IPS DF 6.9 (cell line): ENCODE results near the gene LRRK1.

ENCODE experiments used
- DNase-seq: peaks from one replicate; pipeline ENCODE4 v3.0.0-alpha.2; 2013; ENCODE audit warnings: low read depth, low spot score
- H3K27ac ChIP-seq: one replicate; pipeline ENCODE4 v1.5.1; 2013; ENCODE audit warnings: low read length, control low read depth
- H3K27me3 ChIP-seq: 2 replicates; pipeline ENCODE4 v1.6.1; 2013; ENCODE audit warnings: mild to moderate bottlenecking, low read length; ENCODE audit not compliant: control insufficient read depth, insufficient read depth
- H3K36me3 ChIP-seq: 2 replicates; pipeline ENCODE4 v1.6.1; 2013; ENCODE audit warnings: low read length; ENCODE audit not compliant: control insufficient read depth, insufficient read depth
- H3K4me1 ChIP-seq: 2 replicates; pipeline ENCODE4 v1.6.1; 2013; ENCODE audit warnings: low read length; ENCODE audit not compliant: control insufficient read depth, insufficient read depth
- H3K4me3 ChIP-seq: 2 replicates; pipeline ENCODE4 v1.5.1; 2013; ENCODE audit warnings: mild to moderate bottlenecking, low read length
- H3K9me3 ChIP-seq: 2 replicates; pipeline ENCODE4 v1.6.1; 2013; ENCODE audit warnings: low read length, inconsistent platforms; ENCODE audit not compliant: control insufficient read depth, insufficient read depth
- WGBS: extraction: QIAGEN DNeasy Blood & Tissue Kit; methylation state at CpG from one replicate; pipeline ENCODE4 v1.1.7; 2013; ENCODE audit warnings: mixed read lengths, missing lambda C conversion rate; ENCODE audit not compliant: insufficient read length, insufficient coverage; 5-methylcytosine and 5-hydroxymethylcytosine counted together

LRRK1 gene

GRCh38 chr15:101049856-101050622 lies 130.9 kb downstream of the LRRK1 start:
- Histone ChIP-seq H3K36me3 (no peaks in the 10 kb centered on the region), H3K27me3 (no peaks in the 10 kb centered on the region), H3K4me3 (no peak overlapping the region), H3K27ac (no peak overlapping the region), H3K4me1 (peaks cover 5% of the 10 kb centered on the region), H3K9me3 (no peaks in the 10 kb centered on the region)
- WGBS, result no CpG with 5 or more reads among the region's 22 CpGs
- no peak for DNase-seq

DNA sequence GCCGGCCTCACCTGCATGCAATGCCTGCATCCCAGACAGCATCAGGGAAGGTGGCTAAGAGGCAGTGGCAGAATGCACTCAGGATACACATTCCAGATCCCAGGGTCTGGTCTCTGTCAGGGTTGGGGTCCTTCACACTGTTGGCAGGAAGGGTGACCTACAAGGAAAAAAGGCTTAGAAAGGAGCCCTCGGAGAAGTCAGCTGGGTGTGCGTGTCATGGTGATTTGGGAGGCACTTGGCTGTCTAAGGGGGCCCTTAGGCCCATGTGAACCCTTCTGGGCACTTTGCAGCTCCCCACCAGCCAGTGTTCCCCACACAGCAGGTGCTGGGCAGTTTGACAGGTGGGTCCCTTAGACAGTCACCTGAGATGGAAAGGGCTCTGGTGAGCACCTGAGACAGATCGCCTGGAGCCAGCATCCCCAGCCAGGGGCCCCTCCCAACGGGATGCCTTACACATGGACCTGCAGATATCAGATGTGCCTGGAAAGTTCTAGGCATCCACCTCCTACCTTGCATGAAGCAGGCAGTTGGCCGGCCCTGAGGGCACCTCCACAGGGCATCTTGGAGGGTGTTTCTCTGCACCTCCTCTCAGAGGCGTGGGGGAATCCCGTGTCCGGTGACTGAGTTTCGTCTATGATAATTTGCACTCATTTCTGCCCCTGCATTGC lies 131.6 kb downstream of the LRRK1 start:
- Histone ChIP-seq H3K36me3 (no peaks in the 10 kb centered on the region), H3K4me1 (peaks cover 5% of the 10 kb centered on the region), H3K4me3 (no peak overlapping the region), H3K9me3 (no peaks in the 10 kb centered on the region), H3K27ac (no peak overlapping the region), H3K27me3 (no peaks in the 10 kb centered on the region)
- DNase-seq, result no peak
- WGBS, result no CpG with 5 or more reads among the region's 10 CpGs

GRCh38 chr15:101051291-101052030 lies 132.3 kb downstream of the LRRK1 start:
- no CpG with 5 or more reads among the region's 28 CpGs for WGBS
- DNase-seq, result no peak
- Histone ChIP-seq H3K27ac (no peak overlapping the region), H3K36me3 (no peaks in the 10 kb centered on the region), H3K9me3 (no peaks in the 10 kb centered on the region), H3K4me1 (peaks cover 5% of the 10 kb centered on the region), H3K27me3 (no peaks in the 10 kb centered on the region), H3K4me3 (no peak overlapping the region)

GRCh38 chr15:101052031-101052620 lies 133.0 kb downstream of the LRRK1 start:
- Histone ChIP-seq H3K27ac (no peak overlapping the region), H3K4me3 (no peak overlapping the region), H3K36me3 (no peaks in the 10 kb centered on the region), H3K9me3 (no peaks in the 10 kb centered on the region), H3K4me1 (peaks cover 4% of the 10 kb centered on the region), H3K27me3 (no peaks in the 10 kb centered on the region)
- no peak for DNase-seq
- no CpG with 5 or more reads among the region's 13 CpGs for WGBS

- Histone ChIP-seq H3K27me3 (no peaks in the 10 kb centered on the region), H3K4me3 (no peak overlapping the region), H3K36me3 (no peaks in the 10 kb centered on the region), H3K4me1 (peaks cover 2% of the 10 kb centered on the region; the same call in 1 of the 2 replicates), H3K27ac (no peak overlapping the region), H3K9me3 (no peaks in the 10 kb centered on the region)
- WGBS, result no CpG with 5 or more reads among the region's 20 CpGs
- DNase-seq, result no peak
Observed at GRCh38 chr15:101052681-101053121, 133.5 kb downstream of the LRRK1 start.

GRCh38 chr15:101053261-101053660 lies 134.1 kb downstream of the LRRK1 start:
- no peak overlapping the region for H3K4me3 ChIP-seq
- no peaks in the 10 kb centered on the region for H3K9me3 ChIP-seq
- no peaks in the 10 kb centered on the region for H3K27me3 ChIP-seq
- no peaks in the 10 kb centered on the region for H3K36me3 ChIP-seq
- no CpG with 5 or more reads among the region's 34 CpGs for WGBS
- H3K4me1 ChIP-seq, result peaks cover 2% of the 10 kb centered on the region; the same call in 1 of the 2 replicates
- no peak for DNase-seq
- H3K27ac ChIP-seq, result no peak overlapping the region

- DNase-seq, result no peak
- H3K4me3 ChIP-seq, result no peak overlapping the region
- no peaks in the 10 kb centered on the region for H3K36me3 ChIP-seq
- WGBS, result no CpG with 5 or more reads among the region's 9 CpGs
- H3K9me3 ChIP-seq, result no peaks in the 10 kb centered on the region
- no peaks in the 10 kb centered on the region for H3K27me3 ChIP-seq
- no peak overlapping the region for H3K27ac ChIP-seq
- no peaks in the 10 kb centered on the region; the same call in 1 of the 2 replicates for H3K4me1 ChIP-seq
Observed at GRCh38 chr15:101054116-101054515, 135.0 kb downstream of the LRRK1 start.

GRCh38 chr15:101054991-101055390 lies 135.8 kb downstream of the LRRK1 start:
- H3K27ac ChIP-seq, result no peak overlapping the region
- WGBS, result no CpG with 5 or more reads among the region's 12 CpGs
- H3K4me3 ChIP-seq, result no peak overlapping the region
- H3K36me3 ChIP-seq, result no peaks in the 10 kb centered on the region
- no peak for DNase-seq
- no peaks in the 10 kb centered on the region for H3K9me3 ChIP-seq
- H3K4me1 ChIP-seq, result no peaks in the 10 kb centered on the region; the same call in 1 of the 2 replicates
- no peaks in the 10 kb centered on the region for H3K27me3 ChIP-seq

DNA sequence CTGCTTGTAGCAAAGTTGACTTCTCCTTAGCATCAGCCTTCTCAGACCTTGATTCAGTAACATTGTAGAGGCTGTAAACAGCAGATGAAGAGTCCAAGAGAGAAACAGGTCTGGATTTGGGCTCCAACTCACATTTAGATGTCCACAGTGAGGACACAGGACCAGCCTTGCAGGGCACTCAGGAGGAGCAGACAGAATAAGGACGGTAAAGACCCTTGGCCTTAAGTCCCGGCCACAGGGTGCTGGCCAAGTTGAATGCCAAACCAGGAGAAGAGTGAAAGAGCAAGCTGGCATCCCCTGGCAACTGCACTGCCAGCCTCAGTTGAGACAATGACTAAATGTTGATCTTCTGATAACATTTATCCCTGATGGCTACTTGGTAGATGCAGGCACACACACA lies 136.3 kb downstream of the LRRK1 start:
- no peaks in the 10 kb centered on the region for H3K36me3 ChIP-seq

More for the DNA sequence above, 136.3 kb downstream of the LRRK1 start:
- DNase-seq, result no peak
- no peak overlapping the region for H3K27ac ChIP-seq
- no peak overlapping the region for H3K4me3 ChIP-seq
- H3K27me3 ChIP-seq, result no peaks in the 10 kb centered on the region
- H3K4me1 ChIP-seq, result no peaks in the 10 kb centered on the region; the same call in 1 of the 2 replicates
- H3K9me3 ChIP-seq, result no peaks in the 10 kb centered on the region
- WGBS, result no CpG with 5 or more reads among the region's 2 CpGs
